ENCODE results near the gene TMPO.
A peak's percentile ranks its signal among the peaks of the same experiment; 100 is the strongest.
"Not testable (repeated sequence)": the region's sequence is repeated elsewhere in the genome, so short reads cannot be mapped to it uniquely, and the experiment has no call there.

The TMPO gene

DNA sequence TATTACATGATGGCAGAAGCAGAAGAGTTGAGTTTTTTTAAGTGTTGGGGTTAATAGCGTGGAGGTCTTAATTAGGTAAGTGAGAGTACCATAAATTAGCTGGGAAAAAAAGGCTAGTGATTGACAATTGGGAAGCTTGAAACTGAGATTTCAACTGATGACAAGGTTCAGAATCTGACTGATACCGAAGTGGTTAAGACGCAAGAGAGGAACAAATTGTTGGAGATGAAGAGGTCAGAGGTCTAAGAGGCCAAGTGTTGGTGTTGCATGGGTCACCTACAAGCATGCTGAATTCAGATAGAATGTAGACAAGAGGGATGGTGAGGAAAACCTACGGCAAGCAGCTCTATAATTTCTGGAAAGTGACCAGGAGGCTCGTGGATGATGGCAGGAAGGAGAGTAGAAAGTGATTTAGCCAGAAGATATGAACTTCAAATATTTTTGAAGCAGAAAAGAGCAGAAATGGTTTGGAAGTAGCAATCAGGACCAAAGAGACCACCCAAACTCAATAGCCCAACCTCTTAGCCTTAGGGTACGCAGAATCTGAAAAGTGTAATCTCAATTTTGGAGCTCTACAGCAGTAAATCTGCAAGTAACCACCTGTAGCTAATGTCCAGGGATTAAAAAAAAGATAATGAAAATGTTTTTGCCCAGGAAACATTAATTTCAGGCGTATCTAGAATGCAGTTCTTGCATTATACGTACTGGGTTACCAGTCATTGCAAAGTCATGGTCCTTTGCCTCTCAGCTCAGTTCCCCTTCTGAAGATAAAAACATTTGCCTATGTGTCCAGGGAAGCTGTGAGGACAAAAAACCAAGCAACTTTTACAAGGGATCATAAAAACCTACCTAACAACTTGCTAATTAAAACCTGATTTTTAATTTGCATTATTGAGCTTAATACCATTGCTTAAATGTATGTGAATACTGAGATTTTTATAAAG, 1.7 kb upstream of the TMPO start:
- peak; percentile 45 for DNase-seq

DNA sequence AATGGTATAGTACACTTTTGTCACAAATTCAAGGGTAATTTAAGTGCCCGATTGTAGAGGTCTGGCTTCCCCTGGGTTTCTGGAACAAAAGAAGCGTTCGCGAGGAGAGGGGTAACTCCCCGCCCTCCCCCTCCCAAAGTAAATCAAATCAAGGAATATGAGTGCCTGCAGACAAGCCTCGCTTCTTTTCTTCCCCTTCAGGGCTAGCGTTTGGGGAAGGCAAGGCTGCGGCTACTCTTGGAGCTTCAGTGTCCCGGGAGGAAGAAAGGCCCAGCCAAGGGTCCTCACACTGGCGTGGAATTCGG, 456 bp upstream of the TMPO start:
- no peak for DNase-seq

- DNase-seq: peak; percentile 95
Observed at GRCh38 chr12:98516111-98516873, 902 bp downstream of the TMPO start.

DNA sequence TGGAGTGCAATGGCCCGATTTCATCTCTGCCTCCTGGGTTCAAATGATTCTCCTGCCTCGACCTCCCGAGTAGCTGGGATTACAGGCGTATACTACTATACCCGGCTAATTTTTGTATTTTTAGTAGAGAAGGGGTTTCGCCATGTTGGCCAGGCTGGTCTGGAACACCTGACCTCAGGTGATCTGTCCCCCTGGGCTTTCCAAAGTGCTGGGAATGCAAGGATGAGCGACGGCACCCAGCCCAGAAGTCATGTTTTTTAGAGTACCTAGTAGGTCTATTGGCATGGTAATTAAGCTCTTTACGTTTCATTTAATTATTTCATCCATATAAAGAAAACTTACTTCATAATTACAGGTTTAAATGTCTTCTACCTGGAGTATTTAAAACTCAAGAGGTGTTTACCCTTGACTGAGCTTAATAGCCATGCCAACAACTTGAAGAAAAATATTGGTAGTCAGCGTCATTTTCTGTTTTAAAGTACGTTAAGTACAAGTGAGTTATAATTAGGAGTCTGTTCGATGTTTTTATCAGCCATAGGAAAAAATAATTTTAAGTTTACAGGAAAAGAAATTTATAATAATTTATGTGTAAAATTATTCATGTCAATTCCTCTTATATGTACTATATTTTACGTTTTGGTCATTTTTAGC, 4.0 kb downstream of the TMPO start:
- no peak for DNase-seq

GRCh38 chr12:98530068-98530467, 14.7 kb downstream of the TMPO start:
- no peak for DNase-seq

DNA sequence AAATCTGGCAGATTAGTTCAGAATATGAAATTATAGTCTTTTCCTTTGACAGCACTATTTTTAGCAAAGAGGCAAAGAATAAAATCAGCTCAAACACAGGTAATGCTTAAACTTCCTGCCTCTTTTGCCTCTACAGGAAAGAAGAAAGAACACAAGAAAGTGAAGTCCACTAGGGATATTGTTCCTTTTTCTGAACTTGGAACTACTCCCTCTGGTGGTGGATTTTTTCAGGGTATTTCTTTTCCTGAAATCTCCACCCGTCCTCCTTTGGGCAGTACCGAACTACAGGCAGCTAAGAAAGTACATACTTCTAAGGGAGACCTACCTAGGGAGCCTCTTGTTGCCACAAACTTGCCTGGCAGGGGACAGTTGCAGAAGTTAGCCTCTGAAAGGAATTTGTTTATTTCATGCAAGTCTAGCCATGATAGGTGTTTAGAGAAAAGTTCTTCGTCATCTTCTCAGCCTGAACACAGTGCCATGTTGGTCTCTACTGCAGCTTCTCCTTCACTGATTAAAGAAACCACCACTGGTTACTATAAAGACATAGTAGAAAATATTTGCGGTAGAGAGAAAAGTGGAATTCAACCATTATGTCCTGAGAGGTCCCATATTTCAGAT, 17.4 kb downstream of the TMPO start:
- peak; percentile 61 for DNase-seq

DNA sequence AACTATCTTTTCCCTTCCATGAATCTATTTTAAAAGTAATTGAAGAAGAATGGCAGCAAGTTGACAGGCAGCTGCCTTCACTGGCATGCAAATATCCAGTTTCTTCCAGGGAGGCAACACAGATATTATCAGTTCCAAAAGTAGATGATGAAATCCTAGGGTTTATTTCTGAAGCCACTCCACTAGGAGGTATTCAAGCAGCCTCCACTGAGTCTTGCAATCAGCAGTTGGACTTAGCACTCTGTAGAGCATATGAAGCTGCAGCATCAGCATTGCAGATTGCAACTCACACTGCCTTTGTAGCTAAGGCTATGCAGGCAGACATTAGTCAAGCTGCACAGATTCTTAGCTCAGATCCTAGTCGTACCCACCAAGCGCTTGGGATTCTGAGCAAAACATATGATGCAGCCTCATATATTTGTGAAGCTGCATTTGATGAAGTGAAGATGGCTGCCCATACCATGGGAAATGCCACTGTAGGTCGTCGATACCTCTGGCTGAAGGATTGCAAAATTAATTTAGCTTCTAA, 18.4 kb downstream of the TMPO start:
- no peak for DNase-seq

- no peak for DNase-seq
Observed at GRCh38 chr12:98538031-98538430, 22.6 kb downstream of the TMPO start.

DNA sequence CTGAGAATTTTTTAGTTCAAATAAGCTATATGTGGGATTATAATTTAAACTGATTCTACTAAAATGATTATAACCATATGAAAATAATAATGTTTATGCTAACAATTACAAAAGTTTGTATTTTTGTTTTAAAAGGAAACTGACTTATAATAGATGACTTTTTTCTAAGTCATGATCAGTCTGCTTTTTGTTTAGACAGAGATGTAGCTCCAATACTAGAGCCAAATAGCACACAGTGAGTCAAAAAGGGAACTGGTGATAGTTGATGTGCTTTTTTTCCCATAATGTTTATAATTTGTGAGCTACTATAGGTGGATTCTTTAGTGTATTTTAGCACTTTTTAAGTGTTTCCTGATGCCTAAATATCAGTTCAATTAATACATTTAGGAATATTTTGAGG, 28.3 kb downstream of the TMPO start:
- no peak for DNase-seq

GRCh38 chr12:98544751-98545150, 29.4 kb downstream of the TMPO start:
- DNase-seq: no peak

DNA sequence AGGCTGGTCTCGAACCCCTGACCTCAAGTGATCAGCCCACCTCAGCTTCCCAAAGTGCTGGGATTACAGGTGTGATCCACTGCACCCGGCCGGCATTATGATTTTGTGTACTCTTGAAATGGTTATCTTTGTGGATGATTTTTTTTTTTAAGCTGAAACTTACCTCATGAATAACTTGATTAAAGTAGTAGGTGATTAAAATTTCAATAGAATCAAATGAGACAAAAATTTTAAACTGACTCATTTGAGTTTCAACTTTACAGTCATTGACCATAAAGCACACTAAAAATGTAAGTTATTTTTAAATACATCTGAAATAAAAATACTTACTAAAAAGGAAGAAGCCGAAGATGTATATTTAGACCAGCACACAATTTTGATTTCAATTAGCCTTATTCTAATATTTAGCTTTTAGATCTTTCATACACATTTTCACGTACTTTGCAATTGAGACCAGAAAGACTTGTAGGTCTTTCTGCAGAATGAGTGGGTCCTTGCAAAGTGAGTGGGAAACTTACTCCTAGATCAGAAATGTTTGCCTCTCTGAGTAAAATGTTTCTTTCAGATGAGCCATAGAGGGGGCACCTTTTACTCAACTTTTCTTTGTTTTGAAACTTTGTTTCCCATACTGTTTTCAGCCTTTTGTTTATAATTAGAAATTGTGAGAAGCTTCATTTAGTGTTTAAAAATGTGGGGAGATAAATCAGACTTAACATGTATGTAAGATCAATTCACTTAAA, 34.2 kb downstream of the TMPO start:
- no peak for DNase-seq

DNA sequence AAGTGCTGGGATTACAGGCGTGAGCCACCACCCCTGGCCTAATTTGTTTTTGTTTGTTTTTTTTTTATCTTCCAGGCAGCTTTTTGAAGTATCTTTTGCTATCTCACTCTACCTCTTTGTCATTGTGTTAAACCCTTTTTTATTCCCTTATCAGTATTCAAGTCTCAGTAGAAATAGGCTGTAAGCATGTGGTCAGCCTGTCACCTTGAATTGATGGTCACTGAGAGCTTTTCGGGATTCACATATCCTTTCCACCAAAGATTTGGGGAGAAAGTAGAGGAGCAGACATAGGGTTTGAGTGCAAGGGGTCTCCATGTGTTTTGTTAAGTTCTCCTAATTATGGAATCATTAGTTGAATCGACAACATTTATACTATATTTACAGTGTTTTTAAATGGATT, 36.4 kb downstream of the TMPO start:
- no peak for DNase-seq

- not testable (repeated sequence) for DNase-seq
Observed at GRCh38 chr12:98558097-98558496, 42.7 kb downstream of the TMPO start.

GRCh38 chr12:98559666-98560065, 44.3 kb downstream of the TMPO start:
- DNase-seq: no peak

DNA sequence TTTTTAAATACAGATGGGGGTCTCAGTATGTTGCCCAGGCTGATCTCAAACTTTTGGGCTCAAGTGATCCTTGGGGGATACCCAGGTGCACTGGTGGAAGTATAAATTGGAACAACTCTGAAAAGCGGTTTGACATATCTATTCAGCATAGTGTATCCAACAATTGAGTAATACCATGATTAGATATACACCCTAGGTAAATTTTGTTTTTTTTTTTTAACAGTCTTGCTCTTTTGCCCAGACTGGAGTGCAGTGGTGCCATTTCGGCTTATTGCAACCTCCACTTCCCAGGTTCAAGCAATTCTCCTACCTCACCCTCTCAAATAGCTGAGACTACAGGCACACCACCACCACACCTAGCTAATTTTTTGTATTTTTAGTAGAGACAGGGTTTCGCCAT, 46.5 kb downstream of the TMPO start:
- no peak for DNase-seq

- DNase-seq: no peak
Observed at GRCh38 chr12:98572010-98572409, 56.6 kb downstream of the TMPO start.

DNA sequence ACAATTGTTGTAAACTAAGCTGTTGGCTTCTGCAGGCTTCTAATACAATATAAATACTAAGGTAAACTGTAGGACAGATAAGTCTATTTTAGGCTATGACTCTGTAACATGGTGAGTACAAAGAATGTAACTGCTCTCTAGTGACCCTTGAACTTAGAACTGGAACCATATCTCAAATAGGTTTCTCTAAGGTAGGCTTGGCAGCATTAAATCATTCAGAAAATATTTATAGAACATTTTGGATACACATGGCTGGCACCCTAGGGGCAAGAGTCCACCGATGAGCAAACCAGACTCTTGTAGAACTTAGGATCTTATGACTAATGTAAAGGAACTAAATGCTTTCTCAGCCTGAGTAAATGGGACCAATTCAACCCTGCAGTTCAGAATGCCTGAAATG, 58.7 kb downstream of the TMPO start:
- no peak for DNase-seq

GRCh38 chr12:98575013-98575412, 59.6 kb downstream of the TMPO start:
- no peak for DNase-seq

DNA sequence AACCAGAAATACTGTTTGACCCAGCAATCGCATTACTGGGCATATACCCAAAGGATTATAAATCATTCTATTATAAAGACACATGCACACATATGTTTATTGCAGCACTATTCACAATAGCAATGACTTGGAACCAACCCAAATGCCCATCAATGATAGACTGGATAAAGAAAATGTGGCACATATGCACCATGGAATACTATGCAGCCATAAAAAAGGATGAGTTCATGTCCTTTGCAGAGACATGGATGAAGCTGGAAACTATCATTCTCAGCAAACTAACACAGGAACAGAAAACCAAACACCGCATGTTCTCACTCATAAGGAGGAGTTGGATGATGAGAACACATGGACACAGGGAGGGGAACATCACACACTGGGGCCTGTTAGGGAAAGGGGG, 61.4 kb downstream of the TMPO start:
- not testable (repeated sequence) for DNase-seq

- DNase-seq: no peak
Observed at GRCh38 chr12:98578392-98578791, 63.0 kb downstream of the TMPO start.

- DNase-seq: no peak
Observed at GRCh38 chr12:98578821-98579220, 63.4 kb downstream of the TMPO start.

DNA sequence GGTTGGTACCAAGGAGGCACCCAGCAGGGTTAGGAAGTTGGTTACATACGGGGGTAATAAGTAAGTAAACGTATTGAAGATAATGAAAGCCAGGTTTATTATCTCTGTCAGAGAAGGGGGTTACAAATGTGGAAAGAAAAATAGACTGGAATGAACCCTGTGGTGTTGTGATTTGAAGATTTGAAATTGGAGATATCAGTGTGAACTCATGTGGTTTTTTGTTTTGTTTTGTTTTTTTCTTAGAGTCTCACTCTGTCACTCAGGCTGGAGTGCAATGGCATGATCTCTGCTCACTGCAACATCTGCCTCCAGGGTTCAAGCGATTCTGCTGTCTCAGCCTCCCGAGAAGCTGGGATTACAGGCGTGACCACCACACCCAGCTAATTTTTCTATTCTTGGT, 64.0 kb downstream of the TMPO start:
- DNase-seq: no peak
